Chondrocyte (in vitro differentiated cells): ENCODE data around the gene TPPP3. TPM values are rescaled to one million over a fixed set of nuclear protein-coding genes. Genes with fewer than 3 reads are reported as not detected.

ENCODE experiments used
- DNase-seq: peaks from one replicate; pipeline ENCODE4 v3.0.0; 2021; ENCODE audit warnings: mixed read lengths, low spot score
- H3K27ac Mint-ChIP-seq: one replicate; pipeline ENCODE4 v1.8.0; 2021; ENCODE audit warnings: mild to moderate bottlenecking, moderate library complexity, mixed read lengths; ENCODE audit not compliant: unreplicated experiment
- H3K27me3 Mint-ChIP-seq: 2 replicates; pipeline ENCODE4 v1.8.0; 2021; ENCODE audit warnings: low read depth, mixed read lengths
- H3K36me3 Mint-ChIP-seq: 2 replicates; pipeline ENCODE4 v1.8.0; 2021; ENCODE audit warnings: low read depth, mixed read lengths
- H3K4me1 Mint-ChIP-seq: 2 replicates; pipeline ENCODE4 v1.8.0; 2021; ENCODE audit warnings: low read depth, mild to moderate bottlenecking, mixed read lengths
- H3K4me3 Mint-ChIP-seq: one replicate; pipeline ENCODE4 v1.8.0; 2021; ENCODE audit warnings: mild to moderate bottlenecking, moderate library complexity, mixed read lengths; ENCODE audit not compliant: unreplicated experiment
- H3K9me3 Mint-ChIP-seq: 2 replicates; pipeline ENCODE4 v1.8.0; 2021; ENCODE audit warnings: low read depth, mixed read lengths
- CTCF ChIP-seq: fragments of 200-600 bp; sonication (generic); IDR thresholded peaks from 2 replicates; pipeline ENCODE4 v1.5.0; 2021; ENCODE audit warnings: antibody characterized with exemption, mild to moderate bottlenecking, moderate library complexity
- total RNA-seq: library from RNA; stranded (reverse); gene quantifications from 3 replicates; pipeline ENCODE4 v1.2.1, GENCODE V29; 2021

TPPP3 gene
- total RNA-seq, 1 donor from 2014 or later, result 2.7 TPM

- H3K9me3 Mint-ChIP-seq, result no peaks in the 10 kb centered on the region
Observed at GRCh38 chr16:67400901-67401300, 7.6 kb upstream of the TPPP3 start.

GRCh38 chr16:67399749-67400704 lies 6.7 kb upstream of the TPPP3 start:
- peaks cover 12% of the 10 kb centered on the region for H3K4me1 Mint-ChIP-seq
- TF ChIP-seq CTCF, result peak; percentile 64
- H3K9me3 Mint-ChIP-seq, result no peaks in the 10 kb centered on the region
- no peak overlapping the region for H3K4me3 Mint-ChIP-seq
- no peak overlapping the region for H3K27ac Mint-ChIP-seq
- H3K27me3 Mint-ChIP-seq, result no peaks in the 10 kb centered on the region
- H3K36me3 Mint-ChIP-seq, result peaks cover 4% of the 10 kb centered on the region
- DNase-seq, result no peak

More at GRCh38 chr16:67400901-67401300, 7.6 kb upstream of the TPPP3 start:
- no peak for TF ChIP-seq CTCF
- no peak for DNase-seq
- no peaks in the 10 kb centered on the region for H3K27me3 Mint-ChIP-seq
- H3K27ac Mint-ChIP-seq, result no peak overlapping the region
- peaks cover 4% of the 10 kb centered on the region for H3K36me3 Mint-ChIP-seq
- peaks cover 12% of the 10 kb centered on the region for H3K4me1 Mint-ChIP-seq
- H3K4me3 Mint-ChIP-seq, result no peak overlapping the region

GRCh38 chr16:67399218-67399733 lies 6.0 kb upstream of the TPPP3 start:
- DNase-seq, result no peak

GRCh38 chr16:67398546-67399217 lies 5.4 kb upstream of the TPPP3 start:
- TF ChIP-seq CTCF, result no peak
- H3K4me1 Mint-ChIP-seq, result peaks cover 15% of the 10 kb centered on the region
- H3K27me3 Mint-ChIP-seq, result peaks cover 2% of the 10 kb centered on the region
- no peaks in the 10 kb centered on the region for H3K9me3 Mint-ChIP-seq
- H3K36me3 Mint-ChIP-seq, result peaks cover 2% of the 10 kb centered on the region
- H3K27ac Mint-ChIP-seq, result no peak overlapping the region
- no peak overlapping the region for H3K4me3 Mint-ChIP-seq
- DNase-seq, result no peak

More at GRCh38 chr16:67399218-67399733, 6.0 kb upstream of the TPPP3 start:
- Mint-ChIP-seq H3K27me3 (peaks cover under 1% of the 10 kb centered on the region), H3K4me3 (no peak overlapping the region), H3K9me3 (no peaks in the 10 kb centered on the region), H3K4me1 (peaks cover 12% of the 10 kb centered on the region), H3K36me3 (peaks cover 4% of the 10 kb centered on the region), H3K27ac (no peak overlapping the region)
- peak; percentile 81 for TF ChIP-seq CTCF

GRCh38 chr16:67397812-67398545 lies 4.7 kb upstream of the TPPP3 start:
- Mint-ChIP-seq H3K36me3 (no peaks in the 10 kb centered on the region), H3K27ac (no peak overlapping the region), H3K9me3 (no peaks in the 10 kb centered on the region), H3K4me3 (no peak overlapping the region), H3K27me3 (peaks cover 2% of the 10 kb centered on the region), H3K4me1 (peaks cover 15% of the 10 kb centered on the region)
- TF ChIP-seq CTCF, result no peak
- DNase-seq, result no peak
